Mammary epithelial cell (primary cell): Measurements from ENCODE around the gene TCF3.

Source experiments
- CTCF ChIP-seq, 2 donors: IDR thresholded peaks in 1 of 2; conservative IDR thresholded peaks in 1 of 2; 2 replicates each; pipeline ENCODE4 v1.5.1; 2011 to 2012; ENCODE audit warnings: inconsistent platforms in 2 of 2, low read length in 2 of 2, mild to moderate bottlenecking in 2 of 2, control low read depth in 1 of 2, low read depth in 1 of 2; ENCODE audit not compliant: insufficient read depth in 1 of 2; ENCODE audit errors: extremely low read depth in 1 of 2
- EZH2 ChIP-seq: IDR thresholded peaks from 2 replicates; pipeline ENCODE4 v1.6.1; 2012; ENCODE audit warnings: low read length, inconsistent platforms, borderline replicate concordance

GRCh38 chr19:1678073-1678472 is 25.7 kb upstream of the TCF3 start:
- no peak for TF ChIP-seq EZH2
- no peak for TF ChIP-seq CTCF (conservative IDR thresholded peaks at IDR 0.05 in 1 of 2, IDR thresholded peaks at IDR 0.05 in 1 of 2; ENCODE audit: extremely low read depth in 1 of 2, insufficient read depth in 1 of 2, low read depth in 1 of 2, low read length in 2 of 2)
